Gastrocnemius medialis (tissue), 4 donors: ENCODE measurements around the gene GSG1L. TPM values are rescaled to one million over a fixed set of nuclear protein-coding genes. Genes with fewer than 3 reads are reported as not detected.

Experiments
- ATAC-seq, 2 donors: fragments of 150-250 bp; one replicate each; pipeline ENCODE4 v1.9.1; 2016
- DNase-seq, 2 donors: peaks; one replicate each; pipeline ENCODE4 v3.0.0-alpha.2; 2019
- H3K27ac ChIP-seq, 4 donors: fragments of 200-600 bp; sonication (generic); 1 replicate in 1 of 4; 2 replicates in 3 of 4; pipeline ENCODE4 v1.5.1; 2016 to 2018; ENCODE audit warnings: mild to moderate bottlenecking in 2 of 4, moderate library complexity in 1 of 4
- H3K27me3 ChIP-seq, 3 donors: fragments of 200-600 bp; sonication (generic) in 2 of 3; 1 replicate in 1 of 3; 2 replicates in 2 of 3; pipeline versions ENCODE4 v1.5.1 to v1.6.0; 2016 to 2019; ENCODE audit warnings: mild to moderate bottlenecking in 1 of 3, moderate library complexity in 1 of 3
- H3K36me3 ChIP-seq, 2 donors: fragments of 200-600 bp; sonication (generic) in 1 of 2; one replicate each; pipeline ENCODE4 v1.5.1; 2017 to 2018
- H3K4me1 ChIP-seq, 2 donors: fragments of 200-600 bp; sonication (generic) in 1 of 2; one replicate each; pipeline ENCODE4 v1.5.1; 2016 to 2017; ENCODE audit warnings: mild to moderate bottlenecking in 2 of 2
- H3K4me3 ChIP-seq, 4 donors: fragments of 200-600 bp; sonication (generic) in 3 of 4; 1 replicate in 1 of 4; 2 replicates in 3 of 4; pipeline ENCODE4 v1.5.1; 2016 to 2019; ENCODE audit warnings: mild to moderate bottlenecking in 2 of 4
- H3K9me3 ChIP-seq, 3 donors: fragments of 200-600 bp; sonication (generic) in 2 of 3; 1 replicate in 1 of 3; 2 replicates in 2 of 3; pipeline ENCODE4 v1.5.1; 2016 to 2019
- POLR2A ChIP-seq, 2 donors: fragments of 450-650 bp; IDR thresholded peaks; one replicate each; pipeline ENCODE4 v1.6.1; 2017; ENCODE audit warnings: antibody characterized with exemption in 2 of 2, mild to moderate bottlenecking in 2 of 2, moderate library complexity in 2 of 2
- in situ Hi-C, 4 donors: fragments of 200-750 bp; cut with MboI; loops; one replicate each; pipeline versions ENCODE4 v1.15.0 to v1.8.0; 2017; ENCODE audit warnings: low sequenced_read_pairs in 4 of 4
- intact Hi-C: fragments of 100-400 bp; cut with DNase I; formaldehyde crosslinking; loops from one replicate; pipeline ENCODE4 v1.15.1; 2023; ENCODE audit warnings: low total_unique reads
- total RNA-seq, 4 donors: library from RNA; depleted of rRNA; stranded (reverse); fragments of >200 nt; gene quantifications; one replicate each; pipeline versions ENCODE4 v1.1.0 to v1.2.3, GENCODE V29; 2016
- TF ChIP-seq, protein P1 (sequence below), 5 experiments: fragments of 450-650 bp in 3 of 5; fragments of 200-600 bp in 2 of 5; sonication (generic) in 2 of 5; IDR thresholded peaks in 4 of 5; conservative IDR thresholded peaks in 1 of 5; 1 replicate in 4 of 5; 2 replicates in 1 of 5; pipeline ENCODE4 v1.5.1; 2016 to 2019; ENCODE audit warnings: antibody characterized with exemption in 5 of 5, mild to moderate bottlenecking in 3 of 5, moderate library complexity in 3 of 5

GSG1L gene
- total RNA-seq, 4 donors from 2014 or later: not detected

DNA sequence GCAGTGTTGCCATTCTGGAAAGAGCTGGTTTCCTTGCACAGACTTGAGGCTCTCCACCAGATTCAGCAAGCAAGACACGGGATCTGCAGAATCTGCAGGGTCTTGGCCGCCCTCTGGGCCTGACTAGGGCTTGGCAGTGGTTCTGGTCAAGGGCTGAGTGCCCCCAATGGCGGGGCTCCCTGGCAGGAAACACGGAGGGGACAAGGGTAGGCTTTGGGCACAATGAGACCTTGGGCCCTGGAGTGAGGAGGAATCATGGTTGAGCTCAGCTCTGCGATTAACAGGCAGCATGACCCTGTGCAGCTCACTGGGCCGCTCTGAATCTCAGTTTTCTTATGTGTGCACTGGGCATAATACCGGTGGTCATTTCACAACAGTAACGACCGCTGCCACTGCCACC is 249.9 kb downstream of the GSG1L start:
- Histone ChIP-seq H3K36me3 (no peaks in the 10 kb centered on the region), H3K9me3 (no peaks in the 10 kb centered on the region), H3K27ac (no peak overlapping the region), H3K4me1 (no peaks in the 10 kb centered on the region), H3K27me3 (no peaks in the 10 kb centered on the region), H3K4me3 (no peak overlapping the region)
- DNase-seq (no peak), ATAC-seq (no peak)
- TF ChIP-seq POLR2A (IDR thresholded peaks at IDR 0.05): no peak
- TF ChIP-seq, protein P1, sequence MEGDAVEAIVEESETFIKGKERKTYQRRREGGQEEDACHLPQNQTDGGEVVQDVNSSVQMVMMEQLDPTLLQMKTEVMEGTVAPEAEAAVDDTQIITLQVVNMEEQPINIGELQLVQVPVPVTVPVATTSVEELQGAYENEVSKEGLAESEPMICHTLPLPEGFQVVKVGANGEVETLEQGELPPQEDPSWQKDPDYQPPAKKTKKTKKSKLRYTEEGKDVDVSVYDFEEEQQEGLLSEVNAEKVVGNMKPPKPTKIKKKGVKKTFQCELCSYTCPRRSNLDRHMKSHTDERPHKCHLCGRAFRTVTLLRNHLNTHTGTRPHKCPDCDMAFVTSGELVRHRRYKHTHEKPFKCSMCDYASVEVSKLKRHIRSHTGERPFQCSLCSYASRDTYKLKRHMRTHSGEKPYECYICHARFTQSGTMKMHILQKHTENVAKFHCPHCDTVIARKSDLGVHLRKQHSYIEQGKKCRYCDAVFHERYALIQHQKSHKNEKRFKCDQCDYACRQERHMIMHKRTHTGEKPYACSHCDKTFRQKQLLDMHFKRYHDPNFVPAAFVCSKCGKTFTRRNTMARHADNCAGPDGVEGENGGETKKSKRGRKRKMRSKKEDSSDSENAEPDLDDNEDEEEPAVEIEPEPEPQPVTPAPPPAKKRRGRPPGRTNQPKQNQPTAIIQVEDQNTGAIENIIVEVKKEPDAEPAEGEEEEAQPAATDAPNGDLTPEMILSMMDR (IDR thresholded peaks at IDR 0.05 in 4 of 5, conservative IDR thresholded peaks at IDR 0.05 in 1 of 5): no peak
- in situ Hi-C loops (no loop called here), intact Hi-C loops (no loop called here)

DNA sequence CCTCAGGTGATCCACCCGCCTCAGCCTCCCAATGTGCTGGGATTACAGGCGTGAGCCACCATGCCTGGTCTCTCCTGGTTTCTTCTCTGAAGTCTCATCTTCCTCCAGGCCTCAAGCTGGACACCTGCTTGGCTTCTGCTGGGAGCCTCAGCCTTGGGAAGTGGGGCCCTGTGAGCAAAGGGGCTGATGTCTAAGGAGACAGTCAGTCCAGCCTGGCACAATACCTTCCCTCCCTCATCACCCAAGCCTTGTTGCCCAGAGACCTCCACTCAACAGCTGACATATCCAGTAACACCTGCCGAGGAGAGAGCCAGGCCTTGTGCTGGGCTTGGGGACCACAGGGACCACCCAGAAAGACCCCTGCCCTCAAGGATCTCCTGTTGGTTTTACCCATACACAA is 251.6 kb downstream of the GSG1L start:
- intact Hi-C loops: no loop called here
- in situ Hi-C loops: no loop called here
- ATAC-seq (no peak), DNase-seq (no peak)
- Histone ChIP-seq H3K36me3 (no peaks in the 10 kb centered on the region), H3K27me3 (no peaks in the 10 kb centered on the region), H3K4me3 (no peak overlapping the region), H3K4me1 (no peaks in the 10 kb centered on the region), H3K9me3 (no peaks in the 10 kb centered on the region), H3K27ac (no peak overlapping the region)
- TF ChIP-seq POLR2A (IDR thresholded peaks at IDR 0.05): no peak
- TF ChIP-seq, protein P1 (IDR thresholded peaks at IDR 0.05 in 4 of 5, conservative IDR thresholded peaks at IDR 0.05 in 1 of 5): no peak

DNA sequence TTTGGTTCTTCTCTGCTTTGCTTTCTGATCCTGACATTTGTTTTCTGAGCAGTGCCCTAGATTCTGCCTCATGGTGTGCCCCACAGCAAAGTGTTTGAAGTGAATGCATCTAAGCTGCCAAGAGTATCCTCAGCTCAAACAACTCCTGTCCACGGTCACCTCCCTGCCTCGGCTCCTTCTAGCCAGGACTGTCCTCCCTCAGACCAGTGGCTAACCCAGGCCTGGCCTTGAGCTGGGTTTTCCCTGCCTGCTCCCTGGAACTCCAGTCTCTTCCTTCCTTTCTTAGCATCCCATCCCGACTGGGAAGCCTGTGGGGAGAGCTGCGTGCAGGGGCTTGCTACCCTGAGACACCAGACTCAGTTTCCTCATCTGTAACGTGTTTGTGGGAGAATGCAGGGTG is 256.5 kb downstream of the GSG1L start:
- TF ChIP-seq, protein P1 (IDR thresholded peaks at IDR 0.05 in 4 of 5, conservative IDR thresholded peaks at IDR 0.05 in 1 of 5): no peak
- TF ChIP-seq POLR2A (IDR thresholded peaks at IDR 0.05): no peak
- intact Hi-C loops (no loop called here), in situ Hi-C loops (no loop called here)
- DNase-seq (no peak), ATAC-seq (no peak)
- Histone ChIP-seq H3K27me3 (peaks cover 0 to 4% (median 3%) of the 10 kb centered on the region in 3 donors), H3K9me3 (no peaks in the 10 kb centered on the region), H3K36me3 (no peaks in the 10 kb centered on the region), H3K27ac (no peak overlapping the region), H3K4me3 (no peak overlapping the region), H3K4me1 (no peaks in the 10 kb centered on the region)

DNA sequence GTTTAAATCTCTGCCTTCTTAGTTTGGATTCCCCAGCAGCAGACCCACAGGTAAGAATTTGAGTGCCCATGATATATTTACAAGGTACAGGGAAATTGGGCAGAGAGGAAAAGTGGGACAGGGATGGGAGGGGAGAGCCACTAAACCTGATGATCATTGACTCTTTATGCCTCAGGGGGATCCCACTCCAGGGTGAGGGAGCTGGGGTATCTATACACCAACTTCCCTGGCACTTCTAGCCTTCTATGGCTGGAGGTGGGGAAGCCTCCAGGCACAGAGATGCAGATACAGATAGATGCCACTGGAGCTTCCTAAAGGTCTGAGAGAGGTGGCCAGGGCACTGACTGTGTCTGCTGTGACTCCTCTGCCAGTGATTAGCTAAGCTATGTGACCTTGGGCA is 257.1 kb downstream of the GSG1L start:
- in situ Hi-C loops: no loop called here
- no peak for TF ChIP-seq POLR2A (IDR thresholded peaks at IDR 0.05)
- TF ChIP-seq, protein P1 (IDR thresholded peaks at IDR 0.05 in 4 of 5, conservative IDR thresholded peaks at IDR 0.05 in 1 of 5): no peak
- peaks cover 0 to 4% (median 3%) of the 10 kb centered on the region in 3 donors for H3K27me3 ChIP-seq
- ATAC-seq (no peak), DNase-seq (no peak)
- no peaks in the 10 kb centered on the region for H3K4me1 ChIP-seq
- intact Hi-C loops: no loop called here
- H3K27ac ChIP-seq: no peak overlapping the region
- H3K9me3 ChIP-seq: no peaks in the 10 kb centered on the region
- H3K36me3 ChIP-seq: no peaks in the 10 kb centered on the region
- H3K4me3 ChIP-seq: no peak overlapping the region

DNA sequence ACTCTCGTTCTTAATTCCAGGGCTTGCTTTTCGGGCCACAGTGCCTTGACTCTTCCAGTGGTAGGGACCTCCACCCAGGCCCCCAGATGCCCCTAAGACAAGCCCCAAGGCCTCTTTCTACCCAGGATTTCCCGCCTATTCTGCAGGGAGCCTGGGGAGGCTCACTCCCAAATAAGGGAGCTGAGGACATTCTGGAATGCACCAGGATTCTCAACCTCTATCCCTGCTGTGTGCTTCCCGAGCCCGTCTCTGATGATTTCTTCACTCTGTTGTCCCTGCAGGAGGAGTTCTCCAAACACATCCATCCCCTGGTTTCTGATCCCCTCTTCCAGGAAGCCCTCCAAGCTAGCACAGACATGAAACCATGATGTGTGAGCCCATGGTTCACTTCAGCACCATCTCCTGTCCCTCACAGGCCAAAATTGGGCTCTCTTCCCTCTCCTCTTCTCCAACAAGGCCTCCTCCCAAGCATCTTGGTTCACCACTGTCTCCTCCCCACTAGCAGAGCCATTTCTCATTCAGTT is 257.6 kb downstream of the GSG1L start:
- Histone ChIP-seq H3K9me3 (no peaks in the 10 kb centered on the region), H3K27ac (no peak overlapping the region), H3K4me1 (no peaks in the 10 kb centered on the region), H3K4me3 (no peak overlapping the region), H3K36me3 (no peaks in the 10 kb centered on the region), H3K27me3 (peaks cover 0 to 4% (median 3%) of the 10 kb centered on the region in 3 donors)
- ATAC-seq (no peak), DNase-seq (no peak)
- in situ Hi-C loops (no loop called here), intact Hi-C loops (no loop called here)
- no peak for TF ChIP-seq POLR2A (IDR thresholded peaks at IDR 0.05)
- TF ChIP-seq, protein P1 (IDR thresholded peaks at IDR 0.05 in 4 of 5, conservative IDR thresholded peaks at IDR 0.05 in 1 of 5): no peak
